ENCODE measurements around the gene OMP.

The OMP gene

DNA sequence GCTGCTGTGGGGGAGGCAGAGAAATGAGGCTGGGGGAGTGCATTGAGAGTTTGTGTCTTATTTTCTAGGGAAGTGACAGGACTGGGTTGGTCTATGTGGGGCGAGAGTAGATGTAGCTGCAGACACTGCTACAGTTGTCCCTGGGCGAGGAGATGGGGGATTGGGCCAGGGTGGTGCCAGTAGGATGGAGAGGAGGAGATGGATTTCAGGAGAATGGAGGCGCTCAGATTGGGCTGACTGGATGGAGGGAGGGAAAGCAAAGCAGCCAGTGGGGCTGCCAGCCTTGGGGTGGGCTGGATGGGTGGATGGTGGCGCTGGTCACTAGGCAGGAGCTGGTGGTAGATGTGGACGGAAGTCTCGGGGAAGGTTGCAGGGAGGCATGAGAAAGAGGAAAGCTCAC lies 9.3 kb downstream of the OMP start:
- Histone ChIP-seq H3K27me3 (ENCODE audit: control insufficient read depth in 1 of 2, insufficient read depth in 2 of 2, low read length in 2 of 2) (no peaks in the 10 kb centered on the region), H3K4me3 (ENCODE audit: low read depth in 1 of 2, low read length in 2 of 2) (no peak overlapping the region), H3K27ac (ENCODE audit: low read depth, low read length) (no peak overlapping the region), H3K36me3 (ENCODE audit: insufficient read depth, low read length) (peaks cover 6% of the 10 kb centered on the region), H3K9me3 (ENCODE audit: low read length) (no peaks in the 10 kb centered on the region), H3K4me1 (ENCODE audit: insufficient read depth, low read length) (peaks cover 11% of the 10 kb centered on the region), H3K9ac (ENCODE audit: low read length) (no peak overlapping the region)

DNA sequence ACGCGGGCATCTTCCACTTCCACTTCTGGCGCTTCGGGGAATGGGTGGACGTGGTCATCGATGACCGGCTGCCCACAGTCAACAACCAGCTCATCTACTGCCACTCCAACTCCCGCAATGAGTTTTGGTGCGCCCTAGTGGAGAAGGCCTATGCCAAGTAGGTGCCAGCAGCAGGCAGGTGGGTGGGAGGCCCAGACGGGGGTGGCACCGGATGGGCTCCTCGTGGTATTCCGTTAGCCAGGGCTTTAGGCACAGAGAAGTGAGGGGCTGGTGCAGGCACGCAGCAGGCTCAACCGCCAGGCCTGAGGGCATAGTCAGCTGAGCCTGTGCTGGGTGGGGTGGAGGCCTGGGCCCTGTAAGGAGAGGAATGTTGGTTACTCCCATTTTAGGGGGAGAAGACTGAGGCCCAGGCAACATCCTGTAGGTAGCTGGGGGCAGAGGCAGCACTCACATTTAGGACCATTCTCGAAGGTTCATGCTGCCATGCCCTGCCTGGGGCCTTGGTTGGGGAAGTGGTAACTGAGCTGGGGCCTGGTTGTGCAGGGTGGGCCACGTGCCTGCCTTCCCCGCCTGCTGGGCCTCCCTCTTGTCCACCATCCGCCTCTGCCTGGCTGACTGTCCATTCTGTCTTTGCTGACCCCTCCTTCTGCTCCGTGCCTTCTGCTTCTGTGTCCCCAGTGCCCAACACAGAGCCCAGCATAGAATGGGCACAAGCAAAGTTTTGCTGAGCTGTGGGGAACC lies 10.2 kb downstream of the OMP start:
- H3K4me1 ChIP-seq (ENCODE audit: insufficient read depth, low read length): peaks cover 4% of the 10 kb centered on the region
- no peak overlapping the region for H3K27ac ChIP-seq (ENCODE audit: low read depth, low read length)
- peaks cover 6% of the 10 kb centered on the region for H3K36me3 ChIP-seq (ENCODE audit: insufficient read depth, low read length)
- no peak overlapping the region for H3K4me3 ChIP-seq (ENCODE audit: low read depth in 1 of 2, low read length in 2 of 2)
- no peak overlapping the region for H3K9ac ChIP-seq (ENCODE audit: low read length)
- H3K27me3 ChIP-seq (ENCODE audit: control insufficient read depth in 1 of 2, insufficient read depth in 2 of 2, low read length in 2 of 2): no peaks in the 10 kb centered on the region
- no peaks in the 10 kb centered on the region for H3K9me3 ChIP-seq (ENCODE audit: low read length)

DNA sequence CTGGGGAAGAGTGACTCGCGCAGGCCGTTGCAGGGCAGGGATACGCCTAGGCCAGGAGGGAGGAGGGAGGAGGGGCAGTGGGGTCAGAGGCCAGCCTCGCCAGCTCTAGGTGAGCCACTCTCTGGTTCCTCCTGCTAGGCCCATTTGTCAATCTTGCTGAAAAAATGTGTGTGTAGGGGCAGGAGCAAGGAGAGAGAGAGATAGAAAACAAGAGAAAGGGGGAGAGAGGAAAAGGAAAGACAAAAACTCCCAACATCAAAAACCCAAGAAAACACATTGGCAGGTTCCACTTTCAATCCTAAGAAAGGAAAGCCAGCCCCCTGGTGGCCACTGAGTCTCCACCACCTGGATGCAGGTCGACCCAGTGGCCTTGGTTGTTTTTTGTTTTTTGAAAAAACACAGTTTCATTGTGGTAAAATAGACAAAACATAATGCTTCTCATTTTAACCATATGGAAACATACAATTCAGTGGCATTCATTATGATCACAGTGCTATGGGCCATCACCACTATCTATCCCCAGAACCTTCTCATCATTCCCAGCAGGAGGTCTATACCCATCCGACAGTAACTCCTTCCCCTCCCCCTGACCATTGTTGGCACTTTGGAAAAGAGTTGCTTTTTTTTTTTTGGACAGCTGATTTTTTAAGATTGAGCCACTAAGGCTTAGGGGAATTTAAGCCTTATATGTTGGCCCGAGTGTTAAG lies 10.9 kb downstream of the OMP start:
- Histone ChIP-seq H3K27ac (ENCODE audit: low read depth, low read length) (no peak overlapping the region), H3K4me1 (ENCODE audit: insufficient read depth, low read length) (no peaks in the 10 kb centered on the region), H3K9me3 (ENCODE audit: low read length) (no peaks in the 10 kb centered on the region), H3K36me3 (ENCODE audit: insufficient read depth, low read length) (peaks cover 6% of the 10 kb centered on the region), H3K27me3 (ENCODE audit: control insufficient read depth in 1 of 2, insufficient read depth in 2 of 2, low read length in 2 of 2) (no peaks in the 10 kb centered on the region), H3K4me3 (ENCODE audit: low read depth in 1 of 2, low read length in 2 of 2) (no peak overlapping the region), H3K9ac (ENCODE audit: low read length) (no peak overlapping the region)

DNA sequence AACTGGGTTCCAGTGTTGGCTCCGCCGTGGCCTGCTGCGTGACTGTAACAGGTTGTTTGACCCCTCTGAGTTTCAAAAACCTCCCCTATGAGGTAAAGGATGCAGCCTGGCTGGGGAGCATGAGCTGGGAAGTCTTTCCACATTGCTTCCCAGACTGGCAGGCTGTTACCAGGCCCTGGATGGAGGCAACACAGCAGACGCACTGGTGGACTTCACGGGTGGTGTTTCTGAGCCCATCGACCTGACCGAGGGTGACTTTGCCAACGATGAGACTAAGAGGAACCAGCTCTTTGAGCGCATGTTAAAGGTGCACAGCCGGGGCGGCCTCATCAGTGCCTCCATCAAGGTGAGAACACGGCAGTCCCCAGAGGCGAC lies 11.4 kb downstream of the OMP start:
- Histone ChIP-seq H3K9me3 (ENCODE audit: low read length) (no peaks in the 10 kb centered on the region), H3K4me3 (ENCODE audit: low read depth in 1 of 2, low read length in 2 of 2) (no peak overlapping the region), H3K9ac (ENCODE audit: low read length) (no peak overlapping the region), H3K27ac (ENCODE audit: low read depth, low read length) (no peak overlapping the region), H3K4me1 (ENCODE audit: insufficient read depth, low read length) (no peaks in the 10 kb centered on the region), H3K36me3 (ENCODE audit: insufficient read depth, low read length) (peaks cover 6% of the 10 kb centered on the region), H3K27me3 (ENCODE audit: control insufficient read depth in 1 of 2, insufficient read depth in 2 of 2, low read length in 2 of 2) (no peaks in the 10 kb centered on the region)

DNA sequence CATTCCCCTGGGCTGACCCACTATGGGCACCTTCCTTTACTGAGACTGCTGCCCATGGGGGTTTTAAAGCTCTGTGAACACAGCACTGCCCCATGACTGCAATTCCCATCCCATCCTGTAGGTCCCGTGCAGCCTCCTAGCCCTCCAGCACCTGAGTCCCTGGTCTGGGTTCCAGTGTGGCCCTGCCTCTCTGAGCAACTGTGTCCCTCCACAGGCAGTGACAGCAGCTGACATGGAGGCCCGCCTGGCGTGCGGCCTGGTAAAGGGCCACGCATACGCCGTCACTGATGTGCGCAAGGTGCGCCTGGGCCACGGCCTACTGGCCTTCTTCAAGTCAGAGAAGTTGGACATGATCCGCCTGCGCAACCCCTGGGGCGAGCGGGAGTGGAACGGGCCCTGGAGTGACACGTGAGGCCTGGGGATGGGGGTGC lies 12.6 kb downstream of the OMP start:
- Histone ChIP-seq H3K36me3 (ENCODE audit: insufficient read depth, low read length) (peaks cover 6% of the 10 kb centered on the region), H3K4me1 (ENCODE audit: insufficient read depth, low read length) (no peaks in the 10 kb centered on the region), H3K9ac (ENCODE audit: low read length) (no peak overlapping the region), H3K27ac (ENCODE audit: low read depth, low read length) (no peak overlapping the region), H3K4me3 (ENCODE audit: low read depth in 1 of 2, low read length in 2 of 2) (no peak overlapping the region), H3K9me3 (ENCODE audit: low read length) (no peaks in the 10 kb centered on the region), H3K27me3 (ENCODE audit: control insufficient read depth in 1 of 2, insufficient read depth in 2 of 2, low read length in 2 of 2) (no peaks in the 10 kb centered on the region)

DNA sequence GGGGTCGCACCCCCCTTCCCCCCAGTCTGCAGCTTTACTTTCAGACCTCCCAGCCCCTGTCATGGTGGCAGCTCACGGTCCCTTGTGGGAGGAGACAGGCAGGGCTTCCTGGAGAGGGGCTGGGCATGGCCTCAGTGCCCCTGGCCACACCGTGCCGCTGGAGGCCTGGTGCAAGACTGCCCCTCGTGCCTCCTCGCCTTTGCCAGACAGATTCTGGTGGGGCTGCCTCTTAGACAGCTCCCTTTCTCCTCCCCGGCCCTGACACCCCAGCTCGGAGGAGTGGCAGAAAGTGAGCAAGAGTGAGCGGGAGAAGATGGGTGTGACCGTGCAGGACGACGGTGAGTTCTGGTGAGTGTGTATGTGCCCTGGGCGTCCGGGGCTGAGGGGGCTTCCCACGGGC lies 13.3 kb downstream of the OMP start:
- no peaks in the 10 kb centered on the region for H3K9me3 ChIP-seq (ENCODE audit: low read length)
- H3K27me3 ChIP-seq (ENCODE audit: control insufficient read depth in 1 of 2, insufficient read depth in 2 of 2, low read length in 2 of 2): no peaks in the 10 kb centered on the region
- no peak overlapping the region for H3K9ac ChIP-seq (ENCODE audit: low read length)
- H3K27ac ChIP-seq (ENCODE audit: low read depth, low read length): no peak overlapping the region
- no peaks in the 10 kb centered on the region for H3K4me1 ChIP-seq (ENCODE audit: insufficient read depth, low read length)
- H3K36me3 ChIP-seq (ENCODE audit: insufficient read depth, low read length): peaks cover 9% of the 10 kb centered on the region
- H3K4me3 ChIP-seq (ENCODE audit: low read depth in 1 of 2, low read length in 2 of 2): no peak overlapping the region

DNA sequence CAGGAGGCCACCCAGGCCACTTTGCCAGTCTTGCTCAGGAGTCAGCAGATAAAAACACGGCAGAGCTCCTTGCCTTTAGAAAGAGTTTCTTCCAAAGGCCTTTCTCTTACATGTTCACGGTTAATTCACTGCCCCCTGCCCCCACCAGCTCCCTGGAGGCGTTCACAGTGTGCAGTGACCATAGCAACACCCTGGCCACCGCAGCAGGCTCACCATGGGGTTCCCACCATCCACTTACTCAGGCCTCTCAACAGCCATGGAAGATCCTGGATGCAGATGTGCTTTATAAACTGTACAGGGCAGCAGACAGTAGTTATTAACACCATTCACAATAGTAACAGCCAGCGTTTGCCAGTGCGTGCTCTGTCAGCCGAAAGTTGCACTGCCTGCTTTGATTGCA lies 14.9 kb downstream of the OMP start:
- no peaks in the 10 kb centered on the region for H3K27me3 ChIP-seq (ENCODE audit: control insufficient read depth in 1 of 2, insufficient read depth in 2 of 2, low read length in 2 of 2)
- no peaks in the 10 kb centered on the region for H3K4me1 ChIP-seq (ENCODE audit: insufficient read depth, low read length)
- no peaks in the 10 kb centered on the region for H3K9me3 ChIP-seq (ENCODE audit: low read length)
- H3K27ac ChIP-seq (ENCODE audit: low read depth, low read length): no peak overlapping the region
- H3K4me3 ChIP-seq (ENCODE audit: low read depth in 1 of 2, low read length in 2 of 2): no peak overlapping the region
- H3K36me3 ChIP-seq (ENCODE audit: insufficient read depth, low read length): peaks cover 17% of the 10 kb centered on the region
- H3K9ac ChIP-seq (ENCODE audit: low read length): no peak overlapping the region

GRCh38 chr11:77118086-77118485 lies 15.4 kb downstream of the OMP start:
- Histone ChIP-seq H3K4me1 (ENCODE audit: insufficient read depth, low read length) (no peaks in the 10 kb centered on the region), H3K36me3 (ENCODE audit: insufficient read depth, low read length) (peaks cover 17% of the 10 kb centered on the region), H3K9ac (ENCODE audit: low read length) (no peak overlapping the region), H3K27ac (ENCODE audit: low read depth, low read length) (no peak overlapping the region), H3K4me3 (ENCODE audit: low read depth in 1 of 2, low read length in 2 of 2) (no peak overlapping the region), H3K9me3 (ENCODE audit: low read length) (no peaks in the 10 kb centered on the region), H3K27me3 (ENCODE audit: control insufficient read depth in 1 of 2, insufficient read depth in 2 of 2, low read length in 2 of 2) (no peaks in the 10 kb centered on the region)

- Histone ChIP-seq H3K36me3 (ENCODE audit: insufficient read depth, low read length) (peaks cover 19% of the 10 kb centered on the region), H3K27ac (ENCODE audit: low read depth, low read length) (no peak overlapping the region)
Observed at GRCh38 chr11:77118971-77119370, 16.3 kb downstream of the OMP start.

DNA sequence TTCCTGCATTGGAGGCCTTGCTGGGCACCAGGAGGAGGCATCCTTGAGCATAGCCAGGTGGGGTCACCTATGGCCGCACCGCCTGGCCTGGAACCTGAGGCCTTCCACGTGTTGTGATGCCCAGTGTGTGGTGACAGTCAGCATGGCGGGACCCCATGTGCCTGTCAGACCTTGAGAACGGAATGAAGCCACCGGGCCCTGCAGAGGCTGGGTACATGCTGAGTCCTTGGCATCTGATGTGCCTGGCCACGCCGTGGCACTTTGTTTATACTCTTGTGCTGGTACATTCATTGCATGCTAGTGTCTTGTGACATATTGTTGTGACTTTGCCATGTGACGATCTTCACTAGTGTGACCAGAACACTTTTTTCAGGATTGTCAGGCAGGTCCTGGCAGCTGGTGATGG lies 16.9 kb downstream of the OMP start:
- Histone ChIP-seq H3K4me1 (ENCODE audit: insufficient read depth, low read length) (no peaks in the 10 kb centered on the region), H3K9me3 (ENCODE audit: low read length) (no peaks in the 10 kb centered on the region), H3K36me3 (ENCODE audit: insufficient read depth, low read length) (peaks cover 16% of the 10 kb centered on the region), H3K4me3 (ENCODE audit: low read depth in 1 of 2, low read length in 2 of 2) (no peak overlapping the region), H3K9ac (ENCODE audit: low read length) (no peak overlapping the region), H3K27ac (ENCODE audit: low read depth, low read length) (no peak overlapping the region), H3K27me3 (ENCODE audit: control insufficient read depth in 1 of 2, insufficient read depth in 2 of 2, low read length in 2 of 2) (no peaks in the 10 kb centered on the region)

More at GRCh38 chr11:77118971-77119370, 16.3 kb downstream of the OMP start:
- Histone ChIP-seq H3K4me3 (ENCODE audit: low read depth in 1 of 2, low read length in 2 of 2) (no peak overlapping the region), H3K27me3 (ENCODE audit: control insufficient read depth in 1 of 2, insufficient read depth in 2 of 2, low read length in 2 of 2) (no peaks in the 10 kb centered on the region), H3K9me3 (ENCODE audit: low read length) (no peaks in the 10 kb centered on the region), H3K9ac (ENCODE audit: low read length) (no peak overlapping the region), H3K4me1 (ENCODE audit: insufficient read depth, low read length) (no peaks in the 10 kb centered on the region)

GRCh38 chr11:77120571-77120970 lies 17.9 kb downstream of the OMP start:
- Histone ChIP-seq H3K36me3 (ENCODE audit: insufficient read depth, low read length) (peaks cover 15% of the 10 kb centered on the region), H3K27me3 (ENCODE audit: control insufficient read depth in 1 of 2, insufficient read depth in 2 of 2, low read length in 2 of 2) (no peaks in the 10 kb centered on the region), H3K9me3 (ENCODE audit: low read length) (no peaks in the 10 kb centered on the region), H3K4me3 (ENCODE audit: low read depth in 1 of 2, low read length in 2 of 2) (no peak overlapping the region), H3K4me1 (ENCODE audit: insufficient read depth, low read length) (no peaks in the 10 kb centered on the region), H3K27ac (ENCODE audit: low read depth, low read length) (no peak overlapping the region), H3K9ac (ENCODE audit: low read length) (no peak overlapping the region)
